HepG2 (cell line): ENCODE data around the gene P2RX2. TPM values are rescaled to one million over a fixed set of nuclear protein-coding genes. Genes with fewer than 3 reads are reported as not detected.

Experiments used
- ATAC-seq: fragments of 200-7000 bp; cut with Tn5 transposase; 3 replicates; pipeline ENCODE4 v1.9.1; 2020; ENCODE audit warnings: mild to moderate bottlenecking, moderate library complexity
- BruUV-seq: library from RNA; stranded (reverse); fragments of 400-500 nt; replicated peaks from 2 replicates; lab custom pipeline; 2021; lab: Mats Ljungman, UMichigan
- CTCF ChIA-PET: fragments of 300-600 bp; formaldehyde crosslinking; extraction: SDS; loops from one replicate; lab custom pipeline; 2021; ENCODE audit warnings: low total read pairs, inconsistent platforms, low intra/inter-chr PET ratio; lab: Yijun Ruan, JAX
- POLR2A ChIA-PET: fragments of 350-600 bp; sonication (Branson Sonifier 250); formaldehyde crosslinking; loops from one replicate; lab custom pipeline; 2020; ENCODE audit warnings: antibody characterized with exemption, inconsistent platforms; lab: Yijun Ruan, JAX
- DNase-seq: peaks from one replicate; pipeline ENCODE4 v3.0.0-alpha.2; 2015; ENCODE audit warnings: low spot score
- FAIRE-seq: peaks from 3 replicates; lab custom pipeline; 2011; peaks lifted over from hg19 to GRCh38; lab: Jason Lieb, UNC
- H2AFZ ChIP-seq: one replicate; pipeline ENCODE4 v1.6.1; 2011; ENCODE audit warnings: low read length, inconsistent platforms
- H3K27ac ChIP-seq: fragments of 300-600 bp; 3 replicates; pipeline ENCODE4 v1.8.0; 2011; ENCODE audit warnings: mixed run types, mild to moderate bottlenecking, mixed read lengths, low read length, inconsistent platforms; ENCODE audit not compliant: insufficient read depth; ENCODE audit errors: extremely low read length
- H3K27me3 ChIP-seq, 2 experiments: fragments of 200-600 bp in 1 of 2; 2 replicates in 1 of 2; 3 replicates in 1 of 2; pipeline versions ENCODE4 v1.6.0 to v1.8.0; 2011; ENCODE audit warnings: low read length in 2 of 2, mild to moderate bottlenecking in 2 of 2, moderate library complexity in 2 of 2, inconsistent platforms in 1 of 2; ENCODE audit not compliant: insufficient read depth in 2 of 2, control insufficient read depth in 1 of 2
- H3K36me3 ChIP-seq, 2 experiments: fragments of 200-600 bp in 1 of 2; replicated peaks in 1 of 2; 2 replicates in 1 of 2; 3 replicates in 1 of 2; pipeline versions ENCODE4 v1.5.1 to v1.8.0; 2011; ENCODE audit warnings: low read length in 2 of 2, inconsistent platforms in 1 of 2; ENCODE audit not compliant: insufficient read depth in 2 of 2, control insufficient read depth in 1 of 2
- H3K4me1 ChIP-seq: 2 replicates; pipeline ENCODE4 v1.5.1; 2012; ENCODE audit warnings: low read length, inconsistent platforms; ENCODE audit not compliant: insufficient read depth
- H3K4me2 ChIP-seq: 2 replicates; pipeline ENCODE4 v1.6.0; 2011; ENCODE audit warnings: low read depth, low read length, inconsistent platforms
- H3K4me3 ChIP-seq, 3 experiments: fragments of 200-600 bp in 1 of 3; sonication (generic), shearing (Covaris generic) in 1 of 3; replicated peaks in 1 of 3; 2 replicates each; pipeline ENCODE4 v1.5.1; 2011 to 2016; ENCODE audit warnings: low read length in 3 of 3, inconsistent platforms in 2 of 3, low read depth in 2 of 3, mild to moderate bottlenecking in 2 of 3, control low read depth in 1 of 3, mixed read lengths in 1 of 3; ENCODE audit not compliant: insufficient read depth in 1 of 3
- H3K79me2 ChIP-seq: one replicate; pipeline ENCODE4 v1.6.1; 2011; ENCODE audit warnings: low read length, inconsistent platforms; ENCODE audit not compliant: insufficient read depth
- H3K9ac ChIP-seq: 2 replicates; pipeline ENCODE4 v1.6.0; 2011; ENCODE audit warnings: mild to moderate bottlenecking, low read depth, low read length, inconsistent platforms; ENCODE audit not compliant: insufficient read depth
- H3K9me3 ChIP-seq: 2 replicates; pipeline ENCODE4 v1.5.1; 2012; ENCODE audit warnings: mild to moderate bottlenecking, low read length
- H4K20me1 ChIP-seq: 2 replicates; pipeline ENCODE4 v1.6.0; 2011; ENCODE audit warnings: inconsistent platforms, mild to moderate bottlenecking, low read length, moderate library complexity; ENCODE audit not compliant: insufficient read depth
- IKZF1 ChIP-seq: fragments of 450-650 bp; IDR thresholded peaks from 2 replicates; pipeline ENCODE4 v1.7.1; 2016
- JUND ChIP-seq: sonication (generic); formaldehyde crosslinking; IDR thresholded peaks from 2 replicates; pipeline ENCODE4 v1.8.0; 2022; ENCODE audit warnings: mild to moderate bottlenecking, missing genetic modification reagents
- KDM1A ChIP-seq: IDR thresholded peaks from 2 replicates; pipeline ENCODE4 v1.6.1; 2016; ENCODE audit warnings: missing compliant biosample characterization
- REPIN1 ChIP-seq: sonication (generic); formaldehyde crosslinking; IDR thresholded peaks from 2 replicates; pipeline ENCODE4 v1.8.0; 2022; ENCODE audit warnings: missing genetic modification reagents, low read depth, mild to moderate bottlenecking, borderline replicate concordance
- TEAD3 ChIP-seq: optimal IDR thresholded peaks from 2 replicates; pipeline ENCODE3; 2016; ENCODE audit warnings: borderline replicate concordance
- TOPORS ChIP-seq: sonication (generic); formaldehyde crosslinking; IDR thresholded peaks from 2 replicates; pipeline ENCODE4 v1.8.0; 2023; ENCODE audit warnings: mild to moderate bottlenecking, missing genetic modification reagents
- ZBTB7B ChIP-seq: sonication (generic); formaldehyde crosslinking; IDR thresholded peaks from 2 replicates; pipeline ENCODE4 v1.4.0; 2020; ENCODE audit warnings: missing genetic modification reagents
- ZNF652 ChIP-seq: IDR thresholded peaks from 2 replicates; pipeline ENCODE4 v1.6.1; 2016; ENCODE audit warnings: low read depth, borderline replicate concordance
- ZNF7 ChIP-seq: IDR thresholded peaks from 2 replicates; pipeline ENCODE4 v1.6.1; 2016; ENCODE audit warnings: missing biosample characterization, missing genetic modification reagents
- WGBS: methylation state at CpG from one replicate; pipeline ENCODE4 v1.1.6; 2017; ENCODE audit warnings: low lambda C conversion rate; 5-methylcytosine and 5-hydroxymethylcytosine counted together
- in situ Hi-C: cut with HindIII; loops from 2 replicates; pipeline ENCODE4 v1.10.0; 2017; ENCODE audit warnings: low pct_unique_long_range_greater_than_20kb; ENCODE audit not compliant: extremely low pct_ligation_motif_present
- intact Hi-C: fragments of 100-400 bp; cut with micrococcal nuclease; formaldehyde crosslinking; loops from one replicate; pipeline ENCODE4 v1.10.0; 2022; ENCODE audit not compliant: unreplicated experiment
- polyA plus RNA-seq, 8 experiments: library from polyadenylated mRNA; depleted of rRNA in 3 of 8; stranded (reverse) in 7 of 8; unstranded in 1 of 8; fragments of >200 nt; fragmentation: Illumina TruSeq in 4 of 8; extraction: Trizol in 4 of 8; gene quantifications; 2 replicates each; pipeline versions ENCODE4 v1.2.1 to v1.2.3, GENCODE V29; 2011 to 2016; ENCODE audit warnings: low read depth in 4 of 8, missing spikeins in 1 of 8, mixed read lengths in 1 of 8; ENCODE audit not compliant: insufficient read depth in 1 of 8
- total RNA-seq, 5 experiments: library from RNA; depleted of rRNA; stranded (reverse); fragments of >200 nt; fragmentation: Illumina TruSeq; extraction: Trizol; gene quantifications; 2 replicates each; pipeline ENCODE4 v1.2.3, GENCODE V29; 2016; ENCODE audit warnings: low read depth in 1 of 5
- TF ChIP-seq, protein P1 (sequence below): sonication (generic); formaldehyde crosslinking; IDR thresholded peaks from 2 replicates; pipeline ENCODE4 v1.9.0; 2022; ENCODE audit warnings: low read depth, missing genetic modification reagents
- TF ChIP-seq, protein P2 (sequence below): sonication (generic); formaldehyde crosslinking; IDR thresholded peaks from 2 replicates; pipeline ENCODE4 v1.5.0; 2020; ENCODE audit warnings: missing genetic modification reagents, mild to moderate bottlenecking, borderline replicate concordance

P2RX2 gene
- total and polyA plus RNA-seq, 2 of the 13 experiments (the other 11 are each of a cell fraction or from before 2014, with no cell fraction given) = not detected

DNA sequence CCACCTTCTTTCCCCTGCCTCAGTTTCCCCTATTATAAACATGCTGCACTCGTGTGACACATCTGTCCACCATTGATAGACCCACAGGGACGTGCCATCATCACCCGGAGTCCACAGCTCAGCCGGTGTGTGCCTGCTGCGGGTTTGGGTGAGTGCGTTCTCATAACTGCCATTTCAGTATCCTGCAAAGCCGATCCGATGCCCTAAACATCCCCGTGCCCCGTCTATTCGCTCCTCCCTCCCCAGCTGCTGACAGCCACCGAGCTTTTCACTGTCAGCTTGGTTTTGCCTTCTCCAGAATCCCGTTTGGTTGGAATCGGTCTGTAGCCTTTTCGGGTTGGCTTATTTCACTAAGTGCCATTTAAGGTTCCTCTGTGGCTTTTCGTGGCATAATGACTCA lies 12.1 kb upstream of the P2RX2 start:
- Histone ChIP-seq H4K20me1 (no peaks in the 10 kb centered on the region), H3K27ac (no peak overlapping the region), H3K36me3 (no peaks in the 10 kb centered on the region), H3K4me1 (peaks cover 55% of the 10 kb centered on the region), H3K4me3 (no peak overlapping the region), H3K9me3 (peaks cover 1% of the 10 kb centered on the region; the same call in 1 of the 2 replicates), H2AFZ (no peak overlapping the region)
- intact Hi-C loops = no loop called here
- in situ Hi-C loops = loop anchor here (5.0 kb wide), 1 partner anchor 189 kb away; no protein-coding TSS in a partner anchor
- no peak for FAIRE-seq
- WGBS = 64% methylated on average over 16 of the region's 16 CpGs
- POLR2A ChIA-PET = no interaction called here
- no TSS peak for BruUV-seq
- no peak for TF ChIP-seq ZBTB7B (CRISPR knock-in tag)
- TF ChIP-seq, protein P1, sequence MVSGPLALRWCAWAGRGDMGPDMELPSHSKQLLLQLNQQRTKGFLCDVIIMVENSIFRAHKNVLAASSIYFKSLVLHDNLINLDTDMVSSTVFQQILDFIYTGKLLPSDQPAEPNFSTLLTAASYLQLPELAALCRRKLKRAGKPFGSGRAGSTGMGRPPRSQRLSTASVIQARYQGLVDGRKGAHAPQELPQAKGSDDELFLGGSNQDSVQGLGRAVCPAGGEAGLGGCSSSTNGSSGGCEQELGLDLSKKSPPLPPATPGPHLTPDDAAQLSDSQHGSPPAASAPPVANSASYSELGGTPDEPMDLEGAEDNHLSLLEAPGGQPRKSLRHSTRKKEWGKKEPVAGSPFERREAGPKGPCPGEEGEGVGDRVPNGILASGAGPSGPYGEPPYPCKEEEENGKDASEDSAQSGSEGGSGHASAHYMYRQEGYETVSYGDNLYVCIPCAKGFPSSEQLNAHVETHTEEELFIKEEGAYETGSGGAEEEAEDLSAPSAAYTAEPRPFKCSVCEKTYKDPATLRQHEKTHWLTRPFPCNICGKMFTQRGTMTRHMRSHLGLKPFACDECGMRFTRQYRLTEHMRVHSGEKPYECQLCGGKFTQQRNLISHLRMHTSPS (CRISPR knock-in tag) = no peak
- no peak for TF ChIP-seq TEAD3 (CRISPR knock-in tag)
- no peak for TF ChIP-seq REPIN1 (CRISPR knock-in tag)
- TF ChIP-seq IKZF1 = no peak
- no peak for TF ChIP-seq ZNF7 (CRISPR knock-in tag)
- TF ChIP-seq, protein P2, sequence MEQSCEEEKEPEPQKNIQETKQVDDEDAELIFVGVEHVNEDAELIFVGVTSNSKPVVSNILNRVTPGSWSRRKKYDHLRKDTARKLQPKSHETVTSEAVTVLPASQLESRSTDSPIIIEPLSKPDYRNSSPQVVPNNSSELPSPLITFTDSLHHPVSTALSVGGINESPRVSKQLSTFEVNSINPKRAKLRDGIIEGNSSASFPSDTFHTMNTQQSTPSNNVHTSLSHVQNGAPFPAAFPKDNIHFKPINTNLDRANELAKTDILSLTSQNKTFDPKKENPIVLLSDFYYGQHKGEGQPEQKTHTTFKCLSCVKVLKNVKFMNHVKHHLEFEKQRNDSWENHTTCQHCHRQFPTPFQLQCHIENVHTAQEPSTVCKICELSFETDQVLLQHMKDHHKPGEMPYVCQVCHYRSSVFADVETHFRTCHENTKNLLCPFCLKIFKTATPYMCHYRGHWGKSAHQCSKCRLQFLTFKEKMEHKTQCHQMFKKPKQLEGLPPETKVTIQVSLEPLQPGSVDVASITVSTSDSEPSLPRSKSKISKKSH = no peak
- TF ChIP-seq ZNF652 (CRISPR knock-in tag) = no peak
- TF ChIP-seq JUND = no peak
- TF ChIP-seq KDM1A (CRISPR knock-in tag) = no peak
- no peak for TF ChIP-seq TOPORS (CRISPR knock-in tag)
- TF ChIP-seq, all 625 proteins: peak for 0
- CTCF ChIA-PET = no interaction called here
- Histone ChIP-seq H3K9ac (no peak overlapping the region), H3K4me2 (no peak overlapping the region), H3K79me2 (no peaks in the 10 kb centered on the region), H3K27me3 (peaks cover 4 to 44% of the 10 kb centered on the region in 2 experiments; a peak in 4 of 5 replicates)
- no peak for ATAC-seq
- DNase-seq = no peak
